HG02981 (cell line): ENCODE results near the gene USP2.

Experiments used
- ATAC-seq: cut with Tn5 transposase; IDR thresholded peaks from one replicate; pipeline ENCODE4 v1.9.1; 2021; ENCODE audit warnings: mild to moderate bottlenecking, moderate library complexity; ENCODE audit not compliant: unreplicated experiment

Gene USP2

DNA sequence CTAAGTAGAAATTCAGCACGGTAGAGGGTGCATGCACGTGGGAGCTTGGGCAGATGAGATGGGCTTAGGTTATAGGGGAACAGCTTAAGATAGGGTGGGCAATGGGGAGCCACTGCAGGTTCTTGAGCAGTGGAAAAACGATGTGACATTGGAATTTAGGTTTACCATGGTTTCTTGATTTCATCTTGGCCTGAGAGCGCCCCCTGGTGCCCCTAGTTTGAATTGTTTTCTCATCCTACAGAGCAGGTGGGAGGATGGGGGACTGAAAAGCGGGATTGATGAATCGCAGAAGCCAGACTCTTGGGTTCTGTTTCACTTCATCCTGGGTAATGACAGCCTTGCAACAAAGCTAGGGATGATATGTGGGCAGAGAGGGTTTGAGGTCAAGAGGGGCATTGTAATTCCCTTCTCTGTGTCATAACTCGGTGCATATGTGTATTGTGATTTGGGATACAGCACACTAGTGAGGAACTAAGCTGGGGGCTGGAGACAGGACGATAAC lies 57.9 kb downstream of the USP2 start:
- no peak for ATAC-seq

DNA sequence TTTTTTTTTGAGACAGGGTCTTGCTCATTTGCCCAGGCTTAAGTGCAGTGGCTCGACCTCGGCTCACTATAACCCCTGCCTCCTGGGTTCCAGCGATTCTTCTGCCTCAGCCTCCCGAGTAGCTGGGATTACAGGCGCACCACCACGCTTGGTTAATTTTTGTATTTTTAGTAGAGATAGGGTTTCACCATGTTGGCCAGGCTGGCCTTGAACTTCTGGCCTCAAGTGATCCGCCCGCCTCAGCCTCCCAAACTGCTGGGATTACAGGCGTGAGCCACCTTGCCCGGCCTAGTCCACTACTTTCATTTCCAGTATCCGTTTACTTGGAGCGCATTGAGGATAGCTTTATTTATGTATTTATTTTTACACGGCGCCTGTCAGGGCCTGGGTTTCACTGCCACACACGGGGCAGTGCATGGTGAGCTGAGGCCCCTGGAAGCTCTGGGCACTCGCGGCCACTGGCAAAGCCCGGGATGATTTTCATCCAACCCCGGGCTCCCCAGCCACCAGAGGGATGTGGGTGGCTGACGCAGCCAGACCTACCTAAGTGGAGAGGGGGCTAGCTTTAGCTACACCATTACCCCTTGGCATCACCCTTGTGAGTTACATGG lies 58.5 kb downstream of the USP2 start:
- ATAC-seq = no peak

DNA sequence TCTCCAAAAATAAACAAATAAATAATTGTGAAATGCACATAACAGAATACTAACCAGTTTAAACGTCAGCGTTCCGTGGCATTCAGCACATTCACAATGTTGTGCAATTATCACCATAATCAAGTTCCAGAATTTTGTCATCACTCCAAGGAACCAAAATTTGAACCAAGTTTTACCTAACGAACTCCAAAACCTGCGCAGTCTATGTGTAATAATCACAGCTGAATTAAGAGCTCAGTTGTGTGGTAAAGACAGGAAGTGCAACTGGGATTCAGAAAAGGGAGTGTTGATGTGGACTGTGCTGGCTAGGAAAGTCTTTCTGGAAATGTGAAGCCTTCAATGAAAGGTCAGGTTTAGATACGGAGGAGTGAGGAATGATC lies 59.1 kb downstream of the USP2 start:
- ATAC-seq = no peak

DNA sequence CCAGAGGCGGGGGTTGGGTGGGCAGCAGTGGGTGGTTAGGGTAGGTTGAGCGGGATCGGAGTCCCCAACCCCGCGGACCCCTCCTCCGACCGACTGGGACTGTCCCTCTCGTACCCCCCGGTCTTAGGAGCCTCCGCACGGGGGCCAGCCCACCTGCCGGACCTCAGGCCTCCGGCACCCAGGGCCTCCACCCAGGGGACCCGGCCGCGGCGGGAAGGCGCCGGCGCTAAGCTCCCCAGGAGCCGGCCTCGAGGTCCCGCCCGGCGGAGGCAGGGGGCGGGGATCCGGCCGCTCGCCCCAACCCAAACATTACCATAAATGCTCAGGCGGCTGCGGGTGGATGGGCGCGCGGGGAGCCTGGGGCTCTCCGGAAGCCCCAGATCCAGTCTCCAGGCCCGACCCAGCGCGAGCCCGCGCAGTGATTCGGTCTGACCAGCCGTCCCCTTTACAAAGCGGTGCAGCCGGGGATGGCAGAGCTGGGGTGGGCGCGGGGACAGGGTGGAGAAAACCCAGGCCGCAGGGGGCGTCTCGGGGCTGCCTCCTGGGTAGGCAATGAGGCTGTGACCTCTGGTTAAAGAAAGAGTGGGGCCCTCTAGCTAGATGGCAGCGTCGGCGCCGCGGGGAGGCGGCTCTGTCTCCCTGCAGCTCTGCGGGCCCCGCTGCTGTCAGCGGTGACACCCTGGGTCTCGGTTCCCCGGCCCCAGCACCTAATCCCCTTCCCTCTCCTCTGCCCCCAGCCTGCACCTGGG lies 60.5 kb downstream of the USP2 start:
- peak; percentile 40 for ATAC-seq

DNA sequence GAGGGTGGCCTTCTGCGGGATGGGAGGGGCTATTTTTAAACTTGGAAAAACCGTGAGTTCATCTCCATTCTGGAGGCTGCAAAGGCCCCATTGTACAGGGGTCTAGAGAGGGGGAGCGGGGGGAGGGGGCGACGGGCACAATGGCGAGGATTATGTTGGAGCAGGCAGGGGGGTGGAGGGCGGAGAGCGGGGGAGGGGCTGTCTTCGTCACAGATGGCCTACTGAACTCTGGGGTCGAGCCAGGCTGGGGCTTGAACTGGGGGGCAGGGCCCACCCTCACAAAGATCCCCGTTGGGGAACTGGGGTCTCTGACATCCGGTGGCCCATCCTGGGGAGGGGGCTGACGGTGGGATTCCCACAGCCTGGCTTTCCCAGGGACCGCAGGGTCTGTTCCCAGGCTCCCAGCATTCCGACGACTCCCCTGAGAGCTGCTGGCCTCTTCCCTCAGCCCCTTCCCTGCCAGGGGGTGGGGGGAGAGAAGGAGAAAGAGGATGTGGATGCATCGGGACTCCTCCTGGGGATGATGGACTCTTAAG lies 61.2 kb downstream of the USP2 start:
- ATAC-seq = no peak

DNA sequence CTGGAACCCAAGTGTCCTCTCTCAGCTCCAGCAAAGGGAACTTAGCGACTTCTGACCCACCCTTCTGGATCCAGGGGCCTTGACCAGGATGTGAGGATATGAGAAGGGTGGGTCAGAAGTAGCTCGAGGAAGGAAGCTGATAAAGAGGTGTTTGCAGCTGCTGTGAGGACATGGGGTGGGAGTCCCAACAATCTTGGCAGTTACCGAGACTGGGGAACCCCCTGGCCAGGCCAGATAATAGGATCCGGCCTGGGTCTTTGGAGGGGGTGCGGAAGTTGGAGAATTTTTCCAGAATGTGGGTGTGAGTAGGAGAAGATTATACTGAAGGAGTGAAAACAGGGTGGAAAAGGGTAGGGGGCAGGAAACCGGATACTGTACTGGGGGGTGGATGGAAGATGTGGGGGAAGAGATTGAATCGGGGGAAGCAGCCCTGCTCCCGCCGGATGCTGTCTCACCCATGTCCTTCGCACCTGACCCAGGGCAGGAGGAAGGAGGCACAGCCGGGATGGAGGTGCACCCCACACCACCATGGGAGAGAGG lies 61.7 kb downstream of the USP2 start:
- ATAC-seq = no peak

DNA sequence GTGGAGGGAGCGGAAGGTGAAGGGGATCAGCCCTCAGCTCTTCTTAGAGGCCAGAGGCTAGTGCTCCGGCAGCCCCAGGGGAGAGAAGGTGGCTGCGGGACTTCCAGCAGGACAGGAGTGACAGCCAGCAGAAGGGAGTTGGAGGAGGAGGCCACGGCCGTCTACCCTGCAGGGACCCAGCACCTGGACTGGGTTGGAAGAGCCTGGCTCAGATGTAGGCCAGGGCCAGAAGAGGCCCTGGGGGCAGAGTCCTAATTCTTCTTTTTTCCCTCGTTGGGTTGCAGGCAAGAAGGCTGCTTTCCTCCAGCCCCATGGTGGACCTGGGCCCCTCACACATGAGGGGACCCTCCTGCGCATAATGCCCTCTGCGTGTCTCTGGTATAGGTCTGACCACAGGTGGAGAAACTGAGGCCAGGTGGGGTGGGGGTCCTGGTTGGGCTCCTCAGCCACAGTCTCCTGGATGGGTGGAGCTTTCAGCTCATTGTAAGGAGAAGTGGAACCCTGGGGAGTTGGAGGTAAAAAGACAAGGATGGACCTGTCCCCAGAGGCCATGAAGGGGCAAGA lies 62.3 kb downstream of the USP2 start:
- no peak for ATAC-seq

DNA sequence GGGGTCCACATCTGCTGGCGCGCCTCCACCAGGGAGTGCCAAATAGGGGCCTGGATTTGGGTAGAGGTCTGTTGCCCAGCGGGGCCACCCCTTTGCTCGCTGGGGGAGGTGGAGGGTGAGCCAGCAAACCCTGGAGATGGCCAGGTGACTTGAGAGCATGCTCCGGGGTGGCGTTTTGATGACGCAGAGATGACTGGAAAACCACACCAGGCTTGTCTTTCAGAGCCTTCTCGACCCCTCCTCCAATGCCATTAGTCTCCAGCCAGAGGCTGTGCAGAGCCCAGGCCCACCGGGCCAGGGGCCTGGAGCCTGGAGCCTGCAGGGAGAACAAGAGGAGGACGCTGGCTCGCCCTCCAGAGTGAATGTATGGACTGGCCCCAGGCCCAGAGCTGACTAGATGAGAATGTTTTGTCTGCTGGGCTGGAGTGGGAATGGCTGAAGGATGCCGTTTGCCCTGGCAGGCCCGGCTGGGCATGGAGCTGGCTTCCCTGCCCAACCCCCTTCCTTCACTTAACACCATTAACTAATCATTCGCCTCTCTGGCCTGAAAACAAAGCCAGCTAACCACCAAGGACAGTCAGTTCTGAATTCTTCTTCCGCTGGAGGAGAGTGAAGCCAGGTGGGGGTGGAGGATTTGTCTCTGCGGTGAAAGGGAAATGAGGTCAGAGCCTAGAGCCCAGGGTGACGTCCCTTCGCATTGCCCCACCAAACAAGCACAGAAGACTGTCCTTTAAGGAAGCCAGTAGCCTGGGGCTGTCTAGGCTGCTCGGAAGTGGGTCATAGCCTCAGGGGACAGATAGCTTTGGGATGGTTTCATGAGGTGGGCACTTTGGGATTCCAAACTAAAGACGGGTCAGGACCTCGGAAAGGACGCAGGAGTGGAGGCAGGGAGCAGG lies 63.0 kb downstream of the USP2 start:
- ATAC-seq = no peak

DNA sequence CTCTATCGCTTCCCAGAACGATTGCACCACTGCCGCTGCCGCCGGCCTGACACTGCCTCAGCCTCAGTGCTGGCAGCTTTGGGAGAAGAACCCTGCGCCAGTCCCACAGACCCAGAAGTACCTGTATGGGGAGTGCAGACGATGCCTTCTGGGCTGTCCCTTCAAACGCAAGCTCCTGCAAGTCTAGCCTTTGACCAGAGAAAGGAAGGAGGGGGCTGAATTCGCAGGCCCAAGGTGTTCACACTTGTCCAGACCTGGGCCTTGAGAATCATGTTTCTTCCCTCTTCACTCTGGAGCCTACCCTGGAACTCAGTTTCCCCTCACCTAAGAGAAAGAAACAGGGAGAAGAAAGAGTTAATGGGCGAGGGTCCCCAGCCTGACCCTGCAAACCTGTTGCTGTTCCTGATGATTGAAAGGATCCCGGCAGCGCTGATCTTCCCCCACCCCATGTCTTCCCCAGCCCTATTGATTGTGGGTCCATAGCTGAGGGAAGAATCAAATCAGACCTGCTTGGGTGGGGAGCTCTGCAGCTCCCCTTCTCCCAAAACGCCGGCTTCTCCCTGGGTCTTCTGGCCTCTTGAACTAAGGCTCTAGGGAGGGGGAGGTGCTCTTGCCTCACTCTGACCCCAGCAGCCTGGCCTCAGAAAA lies 63.8 kb downstream of the USP2 start:
- no peak for ATAC-seq

DNA sequence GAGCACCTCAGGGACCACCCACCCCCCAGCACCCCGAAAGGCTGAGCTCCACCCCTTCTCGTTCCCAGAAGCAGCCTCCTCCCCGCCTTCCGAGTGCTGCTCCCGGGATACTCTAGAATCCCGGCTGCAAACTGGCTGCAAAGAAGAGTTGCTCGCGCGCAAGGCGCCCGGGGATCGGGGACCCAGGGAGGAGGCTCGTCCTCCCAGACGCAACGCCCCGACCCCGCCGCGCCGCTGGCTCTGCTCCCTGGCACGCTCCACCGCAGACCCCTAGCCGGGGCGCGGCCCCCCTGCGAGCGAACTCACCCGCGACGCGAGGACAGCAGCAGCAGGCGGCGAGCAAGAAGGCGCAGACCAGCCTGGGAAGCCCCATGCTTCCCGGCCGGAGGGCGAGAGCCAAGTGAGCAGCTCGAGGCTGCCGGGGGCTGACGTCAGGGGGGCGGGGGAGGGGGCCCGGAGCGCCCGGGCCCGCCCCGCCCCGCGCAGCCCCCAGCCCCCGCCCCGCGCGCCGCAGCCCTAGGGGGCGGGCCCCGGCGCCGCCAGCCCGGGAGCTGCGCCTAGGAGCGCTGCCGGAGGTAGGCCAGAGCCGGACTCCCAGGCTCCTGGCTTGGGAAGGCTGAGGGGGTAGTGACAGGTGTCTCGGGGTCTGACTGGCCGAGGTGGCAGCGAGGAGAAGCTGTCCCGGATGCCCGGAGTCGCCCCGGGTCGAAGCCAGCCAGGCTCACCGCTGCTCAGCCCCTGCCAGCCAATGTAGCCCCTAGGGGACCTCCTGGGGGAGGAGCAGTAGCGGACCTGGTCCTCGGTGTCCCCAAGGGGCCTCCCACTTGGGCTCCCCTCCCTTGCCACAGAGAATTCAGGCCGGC lies 64.5 kb downstream of the USP2 start, which contains the start of gene MCAM:
Gene MCAM, minus strand, starts transcription at position 402 of the 863 bp plus-strand sequence. Its CDS starts 29 bp downstream, at position 373.
- ATAC-seq = no peak

DNA sequence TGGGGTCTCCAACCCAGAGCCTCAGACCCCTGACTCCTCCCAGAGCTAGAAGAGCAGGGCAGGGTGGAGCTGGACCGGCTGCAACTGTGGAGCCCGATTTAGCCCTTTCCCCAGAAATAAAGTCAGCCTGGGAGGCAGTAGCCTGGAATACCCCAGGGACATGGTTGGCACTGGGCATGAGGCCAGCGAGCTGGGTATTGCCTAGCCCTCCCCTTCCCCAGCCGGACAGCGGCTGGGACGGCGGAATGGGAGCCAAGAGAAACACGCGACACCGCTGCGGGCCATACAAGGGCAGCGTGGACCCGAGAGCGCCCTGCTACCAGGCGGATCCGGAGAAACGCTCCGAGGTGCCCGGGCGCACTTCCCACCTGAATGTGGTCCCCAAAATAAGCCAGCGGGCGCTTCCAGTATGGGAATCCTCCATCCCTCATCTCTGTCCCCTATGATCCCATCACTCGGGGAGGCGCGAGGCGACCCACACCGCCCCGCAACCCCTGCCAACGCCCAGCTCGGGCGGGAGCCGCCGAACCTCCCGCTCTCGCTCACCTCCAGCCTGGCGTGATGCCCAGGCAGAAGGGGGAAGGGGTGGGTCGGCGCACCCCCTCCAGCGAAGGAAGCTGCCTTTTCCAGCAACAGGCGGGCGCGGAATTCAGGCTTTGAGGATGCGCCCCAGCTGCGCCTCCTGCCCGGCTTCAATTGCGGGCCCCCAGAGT lies 65.3 kb downstream of the USP2 start:
- no peak for ATAC-seq

DNA sequence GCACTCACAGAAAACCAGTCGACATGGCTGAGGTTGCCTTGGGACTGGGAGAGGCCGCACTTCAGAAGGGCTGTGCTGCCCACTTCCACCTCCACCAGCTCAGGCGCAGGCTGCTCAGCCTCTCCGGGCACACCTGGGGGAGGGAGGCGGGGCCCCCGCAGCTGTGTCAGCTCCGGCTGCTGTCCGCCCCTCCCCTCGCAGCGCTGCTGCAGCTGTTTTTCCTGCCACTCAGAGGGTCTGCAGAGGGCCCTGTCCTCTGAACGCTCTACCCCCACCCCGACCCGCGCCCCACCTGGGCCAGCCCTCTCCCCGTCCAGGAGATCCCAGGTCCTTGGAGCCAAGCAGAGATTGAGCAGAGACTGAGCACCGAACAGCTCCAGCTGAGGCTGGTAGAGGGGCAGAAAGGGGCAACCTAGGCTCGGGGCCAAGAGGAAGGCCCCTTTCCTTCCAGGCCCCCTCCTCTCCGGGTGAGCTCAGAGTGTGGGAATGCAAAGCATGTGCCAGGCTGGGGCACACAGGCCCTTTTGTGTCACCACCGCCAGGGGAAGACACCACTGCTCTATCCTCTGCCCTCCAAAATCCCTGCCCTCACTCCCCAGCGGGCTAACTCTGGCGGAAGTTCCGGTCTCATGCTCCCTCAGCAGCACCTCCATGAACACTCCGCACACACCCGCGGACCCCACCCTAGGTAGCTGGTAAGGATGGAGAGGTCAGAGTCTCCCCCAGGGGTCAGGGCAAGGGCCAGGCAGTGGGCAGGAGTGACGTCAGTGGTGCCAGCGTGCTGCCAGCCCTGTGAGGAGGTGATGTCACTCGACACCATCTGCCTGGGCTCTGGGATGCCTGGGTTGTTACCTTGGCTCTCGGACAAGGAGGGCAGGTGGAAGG lies 66.1 kb downstream of the USP2 start:
- ATAC-seq = no peak

DNA sequence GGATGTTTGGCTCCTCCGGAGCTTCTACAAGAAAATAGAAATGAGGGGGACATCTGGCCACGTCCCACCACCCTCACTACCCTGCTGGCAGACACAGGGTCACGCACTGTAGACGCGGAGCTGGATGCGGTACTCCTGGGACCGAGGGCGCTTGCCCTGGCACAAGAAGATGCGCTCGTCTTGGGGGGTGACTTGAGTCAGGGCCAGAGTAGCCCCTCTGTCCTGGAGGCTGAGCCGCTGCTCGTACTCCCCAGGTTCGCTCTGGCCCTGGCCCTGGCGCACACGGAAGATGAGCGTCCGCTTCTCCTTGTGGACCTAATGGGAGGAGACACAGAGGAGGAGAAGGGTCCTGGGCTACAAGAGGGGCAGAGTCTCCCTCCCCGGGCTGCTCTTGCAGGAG lies 66.8 kb downstream of the USP2 start:
- no peak for ATAC-seq

DNA sequence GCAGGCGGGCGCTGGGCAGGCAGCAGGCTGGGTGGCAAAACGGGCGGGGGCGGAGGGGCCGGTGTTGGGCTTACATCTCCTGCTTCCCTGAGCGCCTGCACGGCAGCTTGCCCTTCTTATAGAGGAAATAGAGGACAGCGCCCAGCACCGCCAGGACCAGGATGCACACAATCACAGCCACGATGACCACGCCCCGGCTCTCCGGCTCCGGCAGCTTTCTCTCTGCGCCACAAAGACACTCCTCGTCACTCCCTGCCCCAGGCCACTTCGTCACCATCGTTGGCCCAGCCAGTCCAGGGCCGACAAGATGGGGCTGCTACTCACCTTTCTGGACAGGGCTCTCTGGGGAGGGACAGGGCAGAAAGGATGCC lies 70.8 kb downstream of the USP2 start:
- ATAC-seq = no peak

DNA sequence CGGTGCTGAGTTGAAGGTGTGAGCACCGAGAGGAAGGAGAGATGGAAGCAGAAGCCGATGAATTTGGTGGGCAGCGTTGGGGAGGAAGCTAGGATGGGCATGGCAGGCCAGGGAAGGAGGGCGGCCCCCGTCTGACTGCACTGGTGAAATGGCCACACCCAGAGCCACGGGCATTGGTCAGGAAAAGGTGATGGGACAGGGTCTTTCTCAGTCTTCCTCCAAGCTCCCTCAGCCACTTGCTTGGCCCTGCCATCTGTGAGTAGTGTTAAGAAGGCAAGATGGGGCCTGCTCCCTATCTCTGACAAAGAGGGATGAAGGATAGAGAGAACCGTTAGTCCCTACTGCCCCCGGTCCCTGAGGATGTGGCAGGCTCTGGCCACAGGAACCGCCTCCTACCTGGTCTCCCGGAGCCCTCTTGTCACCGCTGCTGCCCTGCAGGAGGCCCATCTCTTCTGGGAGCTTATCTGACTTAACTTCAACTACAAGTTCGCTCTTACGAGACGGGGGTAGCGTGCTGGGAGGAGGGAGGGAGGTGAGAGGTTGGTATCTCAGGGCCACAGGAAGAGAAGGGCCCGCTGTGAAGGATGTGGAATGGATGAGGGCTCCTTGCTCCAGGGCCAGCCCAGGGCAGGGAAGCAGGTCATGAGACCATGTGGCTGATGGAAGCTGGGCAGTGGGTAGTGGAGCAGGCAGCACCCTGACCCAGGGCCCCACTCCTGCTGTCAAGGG lies 71.4 kb downstream of the USP2 start:
- no peak for ATAC-seq

DNA sequence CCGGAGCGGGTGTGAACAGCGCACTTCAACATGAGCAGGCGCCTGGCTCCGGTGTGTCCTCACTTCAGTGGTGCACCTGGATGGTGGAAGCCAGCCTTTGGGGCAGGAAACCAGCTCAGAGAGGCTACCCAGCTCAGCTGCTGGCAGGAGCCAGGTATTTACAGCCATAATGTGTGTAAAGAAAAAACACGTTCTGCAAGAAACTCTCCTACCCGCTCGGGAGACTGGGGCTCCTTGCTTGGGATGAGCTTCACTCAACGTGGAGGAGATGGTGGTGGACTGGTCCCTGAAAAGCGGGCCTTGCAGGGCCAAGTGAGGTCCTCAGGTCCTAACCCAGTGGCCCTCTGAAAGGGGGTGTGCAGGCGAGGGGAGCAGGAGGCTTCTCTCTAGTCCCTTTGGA lies 72.1 kb downstream of the USP2 start:
- no peak for ATAC-seq

DNA sequence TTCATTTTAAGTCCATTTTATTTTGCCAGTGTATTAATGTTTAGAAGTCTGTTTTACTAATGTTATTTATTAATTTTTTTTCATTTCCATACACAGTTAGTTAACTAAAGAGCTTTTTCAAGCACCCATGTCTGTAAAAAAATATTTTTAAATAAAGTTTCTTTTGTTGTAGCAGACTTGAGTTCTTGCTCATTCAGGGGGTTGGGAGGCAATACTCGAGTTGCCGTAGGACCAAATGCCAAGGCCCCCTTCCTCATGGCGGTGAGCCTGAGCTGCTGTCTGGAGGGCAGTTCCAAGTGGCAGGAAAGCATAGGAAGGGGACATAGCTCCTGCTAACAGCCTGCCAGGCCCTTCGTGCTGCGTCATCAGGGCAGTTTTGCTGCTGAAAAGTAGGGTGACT lies 73.5 kb downstream of the USP2 start:
- no peak for ATAC-seq
